GM12878 (cell line): Measurements from ENCODE around the gene ZNF385A. TPM values are rescaled to one million over a fixed set of nuclear protein-coding genes. Genes with fewer than 3 reads are reported as not detected.

ENCODE experiments used
- ATAC-seq: fragments of 200-7000 bp; cut with Tn5 transposase; 3 replicates; pipeline ENCODE4 v1.9.1; 2020; ENCODE audit warnings: mild to moderate bottlenecking, moderate library complexity
- BruUV-seq: library from RNA; stranded (reverse); fragments of 400-500 nt; replicated peaks from 2 replicates; lab custom pipeline; 2021; lab: Mats Ljungman, UMichigan
- CTCF ChIA-PET: fragments of 300-600 bp; sonication (Branson Sonifier 250); formaldehyde crosslinking; extraction: SDS; loops from one replicate; lab custom pipeline; 2021; ENCODE audit warnings: inconsistent platforms; lab: Yijun Ruan, JAX
- POLR2A ChIA-PET: fragments of 350-600 bp; formaldehyde crosslinking; extraction: SDS; loops from one replicate; lab custom pipeline; 2021; ENCODE audit warnings: inconsistent platforms; lab: Charles Lee
- RAD21 ChIA-PET: fragments of 300-600 bp; sonication (Branson Sonifier 250); formaldehyde crosslinking; loops from one replicate; lab custom pipeline; 2023; ENCODE audit warnings: antibody characterized with exemption; ENCODE audit not compliant: unreplicated experiment; lab: Charles Lee
- SMC1A ChIA-PET: fragments of 300-600 bp; sonication (Branson Sonifier 250); formaldehyde crosslinking; loops from one replicate; lab custom pipeline; 2023; ENCODE audit not compliant: unreplicated experiment, uncharacterized antibody; lab: Charles Lee
- DNase-seq: peaks from one replicate; pipeline ENCODE4 v3.0.0-alpha.2; 2011; ENCODE audit warnings: low read depth, low spot score
- FAIRE-seq: peaks from 3 replicates; lab custom pipeline; 2011; peaks lifted over from hg19 to GRCh38; lab: Jason Lieb, UNC
- H2AFZ ChIP-seq: 2 replicates; pipeline ENCODE4 v1.6.0; 2011; ENCODE audit warnings: low read depth, low read length, control low read depth; ENCODE audit not compliant: control insufficient read depth
- H3K27ac ChIP-seq: 2 replicates; pipeline ENCODE4 v1.5.1; 2011; ENCODE audit warnings: control low read depth; ENCODE audit not compliant: control insufficient read depth, insufficient read depth
- H3K27me3 ChIP-seq, 2 experiments: replicated peaks in 1 of 2; 2 replicates each; pipeline versions ENCODE4 v1.6.0 to v1.6.1; 2011; ENCODE audit warnings: low read length in 1 of 2; ENCODE audit not compliant: control insufficient read depth in 2 of 2, insufficient read depth in 2 of 2
- H3K36me3 ChIP-seq, 2 experiments: 2 replicates each; pipeline ENCODE4 v1.5.1; 2011; ENCODE audit warnings: low read length in 1 of 2; ENCODE audit not compliant: control insufficient read depth in 2 of 2, insufficient read depth in 2 of 2
- H3K4me1 ChIP-seq: 2 replicates; pipeline ENCODE4 v1.6.1; 2011; ENCODE audit warnings: mild to moderate bottlenecking, low read length, moderate library complexity, mixed read lengths; ENCODE audit not compliant: control insufficient read depth, insufficient read depth
- H3K4me2 ChIP-seq: 2 replicates; pipeline ENCODE4 v1.6.0; 2011; ENCODE audit warnings: control low read depth; ENCODE audit not compliant: control insufficient read depth, insufficient read depth
- H3K4me3 ChIP-seq: fragments of 200-600 bp; sonication (generic); 2 replicates; pipeline ENCODE4 v1.5.1; 2016
- H3K79me2 ChIP-seq: 2 replicates; pipeline ENCODE4 v1.6.0; 2011; ENCODE audit warnings: low read length; ENCODE audit not compliant: control insufficient read depth, insufficient read depth
- H3K9ac ChIP-seq: 2 replicates; pipeline ENCODE4 v1.8.0; 2011; ENCODE audit warnings: low read length, control low read depth, mixed read lengths; ENCODE audit not compliant: control insufficient read depth, insufficient read depth
- H3K9me3 ChIP-seq: replicated peaks from 3 replicates; pipeline ENCODE4 v1.5.1; 2011; ENCODE audit warnings: mild to moderate bottlenecking, low read length; ENCODE audit not compliant: control insufficient read depth, insufficient read depth
- H4K20me1 ChIP-seq: 2 replicates; pipeline ENCODE4 v1.6.0; 2011; ENCODE audit not compliant: control insufficient read depth, insufficient read depth
- ATF7 ChIP-seq: fragments of 450-650 bp; IDR thresholded peaks from 2 replicates; pipeline ENCODE4 v1.6.1; 2016; ENCODE audit warnings: low read depth, mild to moderate bottlenecking
- CHD2 ChIP-seq: IDR thresholded peaks from 2 replicates; pipeline ENCODE4 v1.6.1; 2011; ENCODE audit warnings: low read depth, low read length, improper control_type of control experiment, borderline replicate concordance
- CUX1 ChIP-seq: IDR thresholded peaks from 2 replicates; pipeline ENCODE4 v1.6.1; 2012; ENCODE audit warnings: improper control_type of control experiment, low read depth, low read length; ENCODE audit not compliant: insufficient replicate concordance
- GABPA ChIP-seq: IDR thresholded peaks from 2 replicates; pipeline ENCODE4 v1.6.1; 2014; ENCODE audit warnings: antibody characterized with exemption, low read depth, mild to moderate bottlenecking, inconsistent platforms
- NFYA ChIP-seq: IDR thresholded peaks from 2 replicates; pipeline ENCODE4 v1.6.1; 2011; ENCODE audit warnings: low read depth, mild to moderate bottlenecking, low read length, improper control_type of control experiment, borderline replicate concordance
- NR2C2 ChIP-seq: IDR thresholded peaks from 2 replicates; pipeline ENCODE4 v1.6.1; 2011; ENCODE audit warnings: borderline replicate concordance, low read depth; ENCODE audit not compliant: control insufficient read depth, insufficient read length
- POLR2A ChIP-seq: IDR thresholded peaks from 2 replicates; pipeline ENCODE4 v1.6.1; 2011; ENCODE audit warnings: low read depth, mild to moderate bottlenecking, low read length
- POLR2AphosphoS5 ChIP-seq: IDR thresholded peaks from 2 replicates; pipeline ENCODE4 v1.6.1; 2011; ENCODE audit warnings: mild to moderate bottlenecking, low read length, inconsistent platforms
- RELA ChIP-seq: fragments of 450-650 bp; IDR thresholded peaks from 2 replicates; pipeline ENCODE4 v1.8.0; 2014; ENCODE audit warnings: borderline replicate concordance; ENCODE audit not compliant: partially characterized antibody
- STAT3 ChIP-seq: IDR thresholded peaks from 2 replicates; pipeline ENCODE4 v1.6.1; 2011; ENCODE audit warnings: low read depth, low read length, improper control_type of control experiment
- ZBTB33 ChIP-seq: fragments of 450-650 bp; IDR thresholded peaks from 2 replicates; pipeline ENCODE4 v1.6.1; 2017; ENCODE audit warnings: mild to moderate bottlenecking
- ZNF24 ChIP-seq: fragments of 450-650 bp; IDR thresholded peaks from 2 replicates; pipeline ENCODE4 v1.6.1; 2017; ENCODE audit warnings: antibody characterized with exemption, mild to moderate bottlenecking
- WGBS: methylation state at CpG from one replicate; pipeline ENCODE4 v1.1.6; 2016; ENCODE audit warnings: low lambda C conversion rate; ENCODE audit not compliant: insufficient replicate concordance, insufficient coverage; ENCODE audit errors: missing lambda C conversion rate; 5-methylcytosine and 5-hydroxymethylcytosine counted together
- in situ Hi-C: fragments of 300-500 bp; cut with MboI; formaldehyde crosslinking; loops from 9 replicates; pipeline ENCODE4 v1.14.3; 2018; ENCODE audit warnings: mixed read lengths
- intact Hi-C: fragments of 100-400 bp; cut with micrococcal nuclease; formaldehyde crosslinking; loops from one replicate; pipeline ENCODE4 v1.14.2; 2022; ENCODE audit not compliant: unreplicated experiment
- polyA plus RNA-seq, 11 experiments: library from polyadenylated mRNA; depleted of rRNA in 4 of 11; unstranded in 6 of 11; stranded (reverse) in 5 of 11; fragments of >200 nt; fragmentation: Nextera tagmentation in 4 of 11; fragmentation: Illumina TruSeq in 1 of 11; extraction: Ambion mirVana in 4 of 11; extraction: Trizol in 1 of 11; gene quantifications; 1 replicate in 1 of 11; 2 replicates in 10 of 11; pipeline versions ENCODE4 v1.2.1 to v1.2.3, GENCODE V29; 2011 to 2016; ENCODE audit warnings: inconsistent platforms in 2 of 11, missing spikeins in 2 of 11, low read depth in 1 of 11
- total RNA-seq, 4 experiments: library from RNA; depleted of rRNA in 3 of 4; stranded (reverse); fragments of >200 nt in 3 of 4; fragmentation: Illumina TruSeq in 1 of 4; extraction: Trizol in 1 of 4; gene quantifications; 2 replicates each; pipeline versions ENCODE4 v1.2.1 to v1.2.3, GENCODE V29; 2013 to 2021
- TF ChIP-seq, protein P1 (sequence below): IDR thresholded peaks from 2 replicates; pipeline ENCODE4 v1.6.1; 2012; ENCODE audit warnings: low read length, inconsistent platforms

ZNF385A gene
- total and polyA plus RNA-seq, 10 of the 15 experiments (the other 5 are each of a cell fraction or from before 2014, with no cell fraction given), result 0.26 to 26.1 (median 4.9) TPM

GRCh38 chr12:54377007-54377406 lies 7.5 kb downstream of the ZNF385A start:
- CTCF ChIA-PET, result interaction anchor here (0.8 to 4.6 kb wide), 4 partner anchors 10 to 149 kb away, joined by 3 to 42 read pairs (median 3); partner anchors contain the start of gene COPZ1
- Histone ChIP-seq H4K20me1 (no peaks in the 10 kb centered on the region), H3K4me2 (no peak overlapping the region), H2AFZ (no peak overlapping the region), H3K4me3 (no peak overlapping the region), H3K4me1 (peaks cover 5% of the 10 kb centered on the region; the same call in 1 of the 2 replicates), H3K27ac (no peak overlapping the region), H3K36me3 (no peaks in the 10 kb centered on the region), H3K27me3 (no peaks in the 10 kb centered on the region), H3K9me3 (no peaks in the 10 kb centered on the region), H3K9ac (no peak overlapping the region), H3K79me2 (no peaks in the 10 kb centered on the region)
- ATAC-seq (no peak), FAIRE-seq (no peak), DNase-seq (no peak)
- RAD21 ChIA-PET, result no interaction called here
- WGBS, result 48% methylated on average over 2 of the region's 2 CpGs
- in situ Hi-C loops, result no loop called here
- BruUV-seq, result no TSS peak
- POLR2A ChIA-PET, result no interaction called here
- SMC1A ChIA-PET, result interaction anchor here (1.0 to 1.1 kb wide), 2 partner anchors 18 to 41 kb away, joined by 3 to 4 read pairs; no protein-coding TSS in a partner anchor
- intact Hi-C loops, result loop anchor here (10.0 kb wide), 1 partner anchor 372 kb away; the partner anchor contains the start of genes HOXC8 and HOXC9
- TF ChIP-seq RELA (no peak), NFYA (no peak), GABPA (no peak), CHD2 (no peak), POLR2A (no peak), NR2C2 (no peak), POLR2AphosphoS5 (no peak), ZBTB33 (no peak), ATF7 (no peak), STAT3 (no peak), CUX1 (no peak), ZNF24 (no peak)
- TF ChIP-seq, protein P1, sequence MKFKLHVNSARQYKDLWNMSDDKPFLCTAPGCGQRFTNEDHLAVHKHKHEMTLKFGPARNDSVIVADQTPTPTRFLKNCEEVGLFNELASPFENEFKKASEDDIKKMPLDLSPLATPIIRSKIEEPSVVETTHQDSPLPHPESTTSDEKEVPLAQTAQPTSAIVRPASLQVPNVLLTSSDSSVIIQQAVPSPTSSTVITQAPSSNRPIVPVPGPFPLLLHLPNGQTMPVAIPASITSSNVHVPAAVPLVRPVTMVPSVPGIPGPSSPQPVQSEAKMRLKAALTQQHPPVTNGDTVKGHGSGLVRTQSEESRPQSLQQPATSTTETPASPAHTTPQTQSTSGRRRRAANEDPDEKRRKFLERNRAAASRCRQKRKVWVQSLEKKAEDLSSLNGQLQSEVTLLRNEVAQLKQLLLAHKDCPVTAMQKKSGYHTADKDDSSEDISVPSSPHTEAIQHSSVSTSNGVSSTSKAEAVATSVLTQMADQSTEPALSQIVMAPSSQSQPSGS, result no peak
